ENCODE measurements around the gene PACSIN3.

Gene PACSIN3

GRCh38 chr11:47186076-47186699 lies at the start of gene PACSIN3:
PACSIN3 (minus strand) TSS chr11:47186434; CDS start chr11:47182727, 3,707 bp downstream.
- Mint-ChIP-seq H3K4me1 (ENCODE audit: low read depth) (peaks cover 11% of the 10 kb centered on the region), H3K27me3 (peaks cover 18% of the 10 kb centered on the region), H3K4me3 (peak within 1 kb of the TSS; percentile 77), H3K27ac (peak within 1 kb of the TSS; percentile 83), H3K36me3 (ENCODE audit: low read depth) (no peaks in the 10 kb centered on the region), H3K9me3 (no peaks in the 10 kb centered on the region)

GRCh38 chr11:47235163-47235562 lies 48.9 kb upstream of the PACSIN3 start:
- H3K27ac Mint-ChIP-seq = peak overlapping the region; percentile 82
- peaks cover 30% of the 10 kb centered on the region for H3K4me1 Mint-ChIP-seq (ENCODE audit: low read depth)
- peak overlapping the region; percentile 45 for H3K4me3 Mint-ChIP-seq
- no peaks in the 10 kb centered on the region for H3K9me3 Mint-ChIP-seq
- H3K27me3 Mint-ChIP-seq = no peaks in the 10 kb centered on the region
- H3K36me3 Mint-ChIP-seq (ENCODE audit: low read depth) = peaks cover 62% of the 10 kb centered on the region

- H3K4me1 Mint-ChIP-seq (ENCODE audit: low read depth) = peaks cover 30% of the 10 kb centered on the region
- H3K27ac Mint-ChIP-seq = peak overlapping the region; percentile 82
- H3K27me3 Mint-ChIP-seq = no peaks in the 10 kb centered on the region
- no peaks in the 10 kb centered on the region for H3K9me3 Mint-ChIP-seq
- peak overlapping the region; percentile 45 for H3K4me3 Mint-ChIP-seq
- H3K36me3 Mint-ChIP-seq (ENCODE audit: low read depth) = peaks cover 59% of the 10 kb centered on the region
Observed at GRCh38 chr11:47234669-47235100, 48.5 kb upstream of the PACSIN3 start.

DNA sequence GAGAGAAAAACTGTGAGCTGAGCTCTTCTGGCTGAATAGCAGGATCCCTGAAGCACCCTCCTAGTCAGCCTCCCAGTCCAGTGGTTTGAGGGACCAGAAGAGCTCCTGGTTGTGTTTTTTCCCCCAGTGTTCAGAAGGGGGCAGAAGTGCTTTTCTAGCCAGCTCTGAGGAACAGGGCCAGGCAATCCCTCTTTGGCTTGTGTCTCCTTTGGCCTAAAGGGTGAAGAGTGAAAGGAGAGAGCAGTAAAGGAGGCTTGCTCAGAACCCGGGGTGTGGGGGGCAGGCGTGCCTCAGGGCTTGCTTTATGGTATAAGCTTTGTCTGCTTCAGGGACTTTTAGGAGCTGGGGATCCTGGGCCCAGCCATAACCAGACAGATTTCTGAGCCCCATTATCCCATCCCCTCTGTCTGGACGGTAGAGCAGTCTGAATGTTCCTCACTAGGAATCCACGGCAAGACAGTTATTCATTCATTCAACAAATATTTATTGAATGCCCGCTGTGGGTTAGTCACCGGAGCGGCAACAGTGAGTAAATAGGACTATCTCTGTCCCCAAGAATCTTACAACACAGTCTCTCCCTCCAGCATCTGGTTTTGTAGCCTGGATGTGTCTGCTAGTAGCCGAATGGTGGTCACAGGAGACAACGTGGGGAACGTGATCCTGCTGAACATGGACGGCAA lies 47.9 kb upstream of the PACSIN3 start:
- peak overlapping the region; percentile 82 for H3K27ac Mint-ChIP-seq
- H3K4me3 Mint-ChIP-seq = peak overlapping the region; percentile 45
- peaks cover 59% of the 10 kb centered on the region for H3K36me3 Mint-ChIP-seq (ENCODE audit: low read depth)
- peaks cover 30% of the 10 kb centered on the region for H3K4me1 Mint-ChIP-seq (ENCODE audit: low read depth)
- H3K9me3 Mint-ChIP-seq = no peaks in the 10 kb centered on the region
- no peaks in the 10 kb centered on the region for H3K27me3 Mint-ChIP-seq

GRCh38 chr11:47233051-47233450 lies 46.8 kb upstream of the PACSIN3 start:
- no peaks in the 10 kb centered on the region for H3K9me3 Mint-ChIP-seq
- H3K4me1 Mint-ChIP-seq (ENCODE audit: low read depth) = peaks cover 30% of the 10 kb centered on the region
- no peaks in the 10 kb centered on the region for H3K27me3 Mint-ChIP-seq
- H3K4me3 Mint-ChIP-seq = no peak overlapping the region
- H3K36me3 Mint-ChIP-seq (ENCODE audit: low read depth) = peaks cover 64% of the 10 kb centered on the region
- no peak overlapping the region for H3K27ac Mint-ChIP-seq

DNA sequence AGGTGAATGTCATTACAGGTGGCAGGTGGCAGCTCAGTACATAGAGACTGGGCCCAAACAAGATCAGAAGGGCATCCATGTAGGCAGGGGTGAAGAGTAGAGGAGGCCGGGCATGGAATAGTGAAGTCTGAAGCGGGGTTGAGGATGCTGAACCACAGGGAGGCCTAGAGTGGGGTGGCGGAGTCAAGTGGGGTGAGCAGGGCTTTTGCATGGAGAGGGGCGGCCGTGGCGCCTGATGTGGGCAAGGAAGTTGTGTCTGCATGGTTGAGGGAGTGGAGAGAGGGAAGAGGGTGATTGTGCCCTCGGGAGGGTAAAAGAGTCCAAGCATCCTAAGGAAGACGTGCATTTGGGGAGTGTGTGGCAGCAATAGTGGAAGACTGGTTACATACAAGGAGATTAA lies 42.9 kb upstream of the PACSIN3 start:
- H3K27me3 Mint-ChIP-seq = no peaks in the 10 kb centered on the region
- H3K4me1 Mint-ChIP-seq (ENCODE audit: low read depth) = peaks cover 37% of the 10 kb centered on the region
- H3K4me3 Mint-ChIP-seq = no peak overlapping the region
- peaks cover 65% of the 10 kb centered on the region for H3K36me3 Mint-ChIP-seq (ENCODE audit: low read depth)
- H3K27ac Mint-ChIP-seq = peak overlapping the region; percentile 12
- H3K9me3 Mint-ChIP-seq = no peaks in the 10 kb centered on the region

DNA sequence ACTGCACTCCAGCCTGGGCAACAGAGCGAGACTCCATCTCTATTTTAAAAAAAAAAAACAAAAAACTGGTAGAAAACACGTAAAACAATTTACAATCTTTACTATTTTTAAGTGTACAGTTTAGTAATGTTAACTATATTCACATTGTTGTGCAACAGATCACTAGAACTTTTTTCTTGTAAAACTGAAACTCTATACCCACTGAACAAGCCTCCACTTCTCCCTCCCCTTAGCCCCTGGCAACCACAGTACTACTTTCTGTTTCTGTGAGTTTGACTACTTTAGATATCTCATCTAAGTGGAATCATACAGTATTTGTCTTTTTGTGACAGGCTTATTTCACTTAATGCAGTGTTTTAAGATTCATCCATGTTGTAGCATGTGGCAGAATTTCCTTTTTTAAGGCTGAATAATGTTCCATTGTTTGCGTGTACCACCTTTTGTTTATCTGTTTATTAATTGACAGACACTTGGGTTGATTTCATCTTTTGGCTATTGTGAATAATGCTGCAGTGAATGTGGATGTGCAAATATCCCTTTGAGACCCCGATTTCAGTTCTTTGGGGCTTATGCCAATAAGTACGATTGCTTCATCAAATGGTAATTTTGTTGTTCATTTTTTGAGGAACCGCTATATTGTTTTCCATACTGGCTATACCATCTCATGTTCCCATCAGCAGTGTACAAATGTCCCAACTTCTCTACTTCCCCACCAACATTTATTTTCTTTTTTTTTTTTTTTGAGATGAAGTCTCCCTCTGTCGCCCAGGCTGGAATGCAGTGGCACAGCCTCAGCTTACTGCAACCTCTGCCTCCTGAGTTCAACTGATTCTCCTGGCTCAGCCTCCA lies 39.5 kb upstream of the PACSIN3 start:
- Mint-ChIP-seq H3K9me3 (no peaks in the 10 kb centered on the region), H3K27me3 (no peaks in the 10 kb centered on the region), H3K36me3 (ENCODE audit: low read depth) (peaks cover 73% of the 10 kb centered on the region), H3K4me1 (ENCODE audit: low read depth) (peaks cover 35% of the 10 kb centered on the region), H3K4me3 (peak overlapping the region; percentile 59), H3K27ac (peak overlapping the region; percentile 83)

DNA sequence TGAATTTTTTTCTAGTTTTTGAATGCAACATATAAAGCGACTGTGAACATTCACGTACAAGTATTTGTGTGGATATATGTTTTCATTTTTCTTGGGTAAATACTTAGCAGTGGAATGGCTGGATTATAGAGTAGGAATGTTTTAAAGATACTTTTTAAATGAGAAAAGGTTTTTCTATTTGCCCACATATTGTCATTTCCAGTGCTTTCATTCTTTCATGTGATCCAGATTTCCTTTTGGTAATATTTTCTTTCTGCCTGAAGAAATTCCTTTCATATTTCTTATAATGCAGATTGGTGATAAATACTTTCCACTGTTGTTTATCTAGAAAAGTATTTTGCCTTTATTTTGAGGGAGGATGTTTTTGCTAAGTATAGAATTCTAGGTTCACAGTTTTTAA lies 36.5 kb upstream of the PACSIN3 start:
- Mint-ChIP-seq H3K27ac (no peak overlapping the region), H3K4me3 (no peak overlapping the region), H3K27me3 (no peaks in the 10 kb centered on the region), H3K4me1 (ENCODE audit: low read depth) (peaks cover 62% of the 10 kb centered on the region), H3K9me3 (no peaks in the 10 kb centered on the region), H3K36me3 (ENCODE audit: low read depth) (peaks cover 71% of the 10 kb centered on the region)

GRCh38 chr11:47220401-47220821 lies 34.2 kb upstream of the PACSIN3 start:
- Mint-ChIP-seq H3K9me3 (no peaks in the 10 kb centered on the region), H3K4me3 (peak overlapping the region; percentile 58), H3K4me1 (ENCODE audit: low read depth) (peaks cover 66% of the 10 kb centered on the region), H3K36me3 (ENCODE audit: low read depth) (peaks cover 68% of the 10 kb centered on the region), H3K27ac (peak overlapping the region; percentile 94), H3K27me3 (no peaks in the 10 kb centered on the region)

- peaks cover 61% of the 10 kb centered on the region for H3K4me1 Mint-ChIP-seq (ENCODE audit: low read depth)
- peaks cover 43% of the 10 kb centered on the region for H3K36me3 Mint-ChIP-seq (ENCODE audit: low read depth)
- no peaks in the 10 kb centered on the region for H3K27me3 Mint-ChIP-seq
Observed at GRCh38 chr11:47216121-47216798, 30.0 kb upstream of the PACSIN3 start.

GRCh38 chr11:47215366-47215910 lies 29.2 kb upstream of the PACSIN3 start:
- Mint-ChIP-seq H3K9me3 (no peaks in the 10 kb centered on the region), H3K36me3 (ENCODE audit: low read depth) (peaks cover 40% of the 10 kb centered on the region), H3K27ac (peak overlapping the region; percentile 100)

More at GRCh38 chr11:47216121-47216798, 30.0 kb upstream of the PACSIN3 start:
- peak overlapping the region; percentile 98 for H3K4me3 Mint-ChIP-seq
- H3K27ac Mint-ChIP-seq = peak overlapping the region; percentile 100
- H3K9me3 Mint-ChIP-seq = no peaks in the 10 kb centered on the region

DNA sequence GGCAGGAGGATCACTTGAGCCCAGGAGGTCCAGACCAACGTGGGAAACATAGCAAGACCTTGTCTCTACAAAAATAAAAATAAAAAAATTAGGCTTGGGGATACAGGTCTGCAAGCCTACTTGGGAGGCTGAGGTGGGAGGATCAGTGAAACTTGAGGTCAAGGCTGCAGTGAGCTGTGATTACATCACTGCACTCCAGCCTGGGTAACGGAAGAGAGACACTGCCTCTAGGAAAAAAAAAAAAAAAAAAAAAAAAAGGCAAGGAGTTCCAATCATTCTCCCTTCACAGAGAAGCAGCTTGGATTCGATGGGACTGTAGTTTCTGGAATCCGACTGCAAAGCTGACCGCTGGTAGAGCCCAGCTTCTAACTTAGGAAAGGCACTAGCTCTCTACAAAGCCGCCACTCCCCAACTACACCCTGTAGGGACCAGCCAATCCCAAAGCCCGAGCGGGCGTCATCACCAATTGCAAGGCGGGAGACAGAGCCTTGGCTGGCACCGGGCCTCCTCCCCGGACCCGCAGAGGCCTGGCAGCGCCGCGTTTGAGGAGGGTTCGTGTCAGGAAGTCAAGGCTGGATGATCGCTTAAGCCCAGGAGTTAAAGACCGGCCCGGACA lies 27.8 kb upstream of the PACSIN3 start:
- peaks cover 30% of the 10 kb centered on the region for H3K36me3 Mint-ChIP-seq (ENCODE audit: low read depth)
- H3K27me3 Mint-ChIP-seq = no peaks in the 10 kb centered on the region
- peak overlapping the region; percentile 98 for H3K4me3 Mint-ChIP-seq
- peaks cover 41% of the 10 kb centered on the region for H3K4me1 Mint-ChIP-seq (ENCODE audit: low read depth)
- H3K9me3 Mint-ChIP-seq = no peaks in the 10 kb centered on the region
- H3K27ac Mint-ChIP-seq = peak overlapping the region; percentile 100

More at GRCh38 chr11:47215366-47215910, 29.2 kb upstream of the PACSIN3 start:
- peaks cover 53% of the 10 kb centered on the region for H3K4me1 Mint-ChIP-seq (ENCODE audit: low read depth)
- peak overlapping the region; percentile 98 for H3K4me3 Mint-ChIP-seq
- no peaks in the 10 kb centered on the region for H3K27me3 Mint-ChIP-seq

DNA sequence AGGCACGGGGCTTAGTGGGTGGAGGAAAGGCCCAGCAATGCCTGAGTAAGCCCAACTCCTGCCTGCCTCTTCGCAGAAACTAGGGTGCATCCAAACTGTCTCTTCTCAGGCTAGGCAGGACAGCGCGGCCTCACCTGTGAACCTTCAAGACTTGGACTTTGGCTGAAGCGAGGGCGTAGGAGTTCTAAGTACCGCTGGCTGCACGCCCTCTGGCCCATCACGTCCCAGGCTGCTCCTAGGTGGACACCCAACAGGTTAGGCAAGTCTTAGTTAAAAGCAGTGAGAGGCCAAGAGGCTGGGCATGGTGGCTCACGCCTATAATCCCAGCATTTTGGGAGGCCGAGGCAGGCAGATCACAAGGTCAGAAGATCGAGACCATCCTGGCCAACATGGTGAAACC lies 26.7 kb upstream of the PACSIN3 start:
- Mint-ChIP-seq H3K9me3 (no peaks in the 10 kb centered on the region), H3K4me1 (ENCODE audit: low read depth) (peaks cover 32% of the 10 kb centered on the region), H3K36me3 (ENCODE audit: low read depth) (peaks cover 22% of the 10 kb centered on the region), H3K4me3 (no peak overlapping the region), H3K27me3 (no peaks in the 10 kb centered on the region), H3K27ac (no peak overlapping the region)

GRCh38 chr11:47208628-47209027 lies 22.4 kb upstream of the PACSIN3 start:
- no peak overlapping the region for H3K27ac Mint-ChIP-seq
- no peaks in the 10 kb centered on the region for H3K9me3 Mint-ChIP-seq
- H3K4me1 Mint-ChIP-seq (ENCODE audit: low read depth) = peaks cover 2% of the 10 kb centered on the region
- no peaks in the 10 kb centered on the region for H3K36me3 Mint-ChIP-seq (ENCODE audit: low read depth)
- H3K27me3 Mint-ChIP-seq = no peaks in the 10 kb centered on the region
- no peak overlapping the region for H3K4me3 Mint-ChIP-seq

Measured in stimulated activated naive CD8-positive, alpha-beta T cell treated with anti-CD3 and anti-CD28 coated beads, Interleukin-15, Interleukin-2, amounts not matched to agents 100 ng/mL and 50 ng/mL, for 24 hours (primary cell).